HepG2 (cell line): ENCODE data around the gene MRPL10. TPM values are rescaled to one million over a fixed set of nuclear protein-coding genes. Genes with fewer than 3 reads are reported as not detected.

ENCODE experiments used
- ATAC-seq: fragments of 200-7000 bp; cut with Tn5 transposase; 3 replicates; pipeline ENCODE4 v1.9.1; 2020; ENCODE audit warnings: mild to moderate bottlenecking, moderate library complexity
- BruUV-seq: library from RNA; stranded (reverse); fragments of 400-500 nt; replicated peaks from 2 replicates; lab custom pipeline; 2021; lab: Mats Ljungman, UMichigan
- CTCF ChIA-PET: fragments of 300-600 bp; formaldehyde crosslinking; extraction: SDS; loops from one replicate; lab custom pipeline; 2021; ENCODE audit warnings: low total read pairs, inconsistent platforms, low intra/inter-chr PET ratio; lab: Yijun Ruan, JAX
- POLR2A ChIA-PET: fragments of 350-600 bp; sonication (Branson Sonifier 250); formaldehyde crosslinking; loops from one replicate; lab custom pipeline; 2020; ENCODE audit warnings: antibody characterized with exemption, inconsistent platforms; lab: Yijun Ruan, JAX
- DNase-seq: peaks from one replicate; pipeline ENCODE4 v3.0.0-alpha.2; 2015; ENCODE audit warnings: low spot score
- FAIRE-seq: peaks from 3 replicates; lab custom pipeline; 2011; peaks lifted over from hg19 to GRCh38; lab: Jason Lieb, UNC
- H2AFZ ChIP-seq: one replicate; pipeline ENCODE4 v1.6.1; 2011; ENCODE audit warnings: low read length, inconsistent platforms
- H3K27ac ChIP-seq: fragments of 300-600 bp; 3 replicates; pipeline ENCODE4 v1.8.0; 2011; ENCODE audit warnings: mixed run types, mild to moderate bottlenecking, mixed read lengths, low read length, inconsistent platforms; ENCODE audit not compliant: insufficient read depth; ENCODE audit errors: extremely low read length
- H3K27me3 ChIP-seq, 2 experiments: fragments of 200-600 bp in 1 of 2; 2 replicates in 1 of 2; 3 replicates in 1 of 2; pipeline versions ENCODE4 v1.6.0 to v1.8.0; 2011; ENCODE audit warnings: low read length in 2 of 2, mild to moderate bottlenecking in 2 of 2, moderate library complexity in 2 of 2, inconsistent platforms in 1 of 2; ENCODE audit not compliant: insufficient read depth in 2 of 2, control insufficient read depth in 1 of 2
- H3K36me3 ChIP-seq, 2 experiments: fragments of 200-600 bp in 1 of 2; replicated peaks in 1 of 2; 2 replicates in 1 of 2; 3 replicates in 1 of 2; pipeline versions ENCODE4 v1.5.1 to v1.8.0; 2011; ENCODE audit warnings: low read length in 2 of 2, inconsistent platforms in 1 of 2; ENCODE audit not compliant: insufficient read depth in 2 of 2, control insufficient read depth in 1 of 2
- H3K4me1 ChIP-seq: 2 replicates; pipeline ENCODE4 v1.5.1; 2012; ENCODE audit warnings: low read length, inconsistent platforms; ENCODE audit not compliant: insufficient read depth
- H3K4me2 ChIP-seq: 2 replicates; pipeline ENCODE4 v1.6.0; 2011; ENCODE audit warnings: low read depth, low read length, inconsistent platforms
- H3K4me3 ChIP-seq, 3 experiments: fragments of 200-600 bp in 1 of 3; sonication (generic), shearing (Covaris generic) in 1 of 3; replicated peaks in 1 of 3; 2 replicates each; pipeline ENCODE4 v1.5.1; 2011 to 2016; ENCODE audit warnings: low read length in 3 of 3, inconsistent platforms in 2 of 3, low read depth in 2 of 3, mild to moderate bottlenecking in 2 of 3, control low read depth in 1 of 3, mixed read lengths in 1 of 3; ENCODE audit not compliant: insufficient read depth in 1 of 3
- H3K79me2 ChIP-seq: one replicate; pipeline ENCODE4 v1.6.1; 2011; ENCODE audit warnings: low read length, inconsistent platforms; ENCODE audit not compliant: insufficient read depth
- H3K9ac ChIP-seq: 2 replicates; pipeline ENCODE4 v1.6.0; 2011; ENCODE audit warnings: mild to moderate bottlenecking, low read depth, low read length, inconsistent platforms; ENCODE audit not compliant: insufficient read depth
- H3K9me3 ChIP-seq: 2 replicates; pipeline ENCODE4 v1.5.1; 2012; ENCODE audit warnings: mild to moderate bottlenecking, low read length
- H4K20me1 ChIP-seq: 2 replicates; pipeline ENCODE4 v1.6.0; 2011; ENCODE audit warnings: inconsistent platforms, mild to moderate bottlenecking, low read length, moderate library complexity; ENCODE audit not compliant: insufficient read depth
- AGO2 ChIP-seq: fragments of 200-400 bp; formaldehyde crosslinking; optimal IDR thresholded peaks from 2 replicates; pipeline ENCODE3; 2017; ENCODE audit warnings: mild to moderate bottlenecking, low read depth, low read length, moderate library complexity
- CREBL2 ChIP-seq: sonication (generic); formaldehyde crosslinking; IDR thresholded peaks from 2 replicates; pipeline ENCODE4 v1.8.1; 2023; ENCODE audit warnings: missing genetic modification reagents, mild to moderate bottlenecking, borderline replicate concordance
- DR1 ChIP-seq: sonication (generic); formaldehyde crosslinking; IDR thresholded peaks from 2 replicates; pipeline ENCODE4 v1.8.0; 2021; ENCODE audit warnings: mild to moderate bottlenecking, missing genetic modification reagents, inconsistent platforms
- HNRNPUL1 ChIP-seq: fragments of 200-400 bp; formaldehyde crosslinking; IDR thresholded peaks from 2 replicates; pipeline ENCODE4 v1.6.1; 2017; ENCODE audit warnings: low read depth, mild to moderate bottlenecking, low read length, moderate library complexity
- NFE2 ChIP-seq: sonication (generic); formaldehyde crosslinking; IDR thresholded peaks from 2 replicates; pipeline ENCODE4 v1.4.0; 2020; ENCODE audit warnings: missing genetic modification reagents
- NFRKB ChIP-seq: fragments of 450-650 bp; IDR thresholded peaks from 2 replicates; pipeline ENCODE4 v1.6.1; 2017
- STAG1 ChIP-seq: sonication (generic); formaldehyde crosslinking; IDR thresholded peaks from 2 replicates; pipeline ENCODE4 v1.4.0; 2020; ENCODE audit warnings: missing genetic modification reagents
- SUZ12 ChIP-seq: fragments of 150-350 bp; IDR thresholded peaks from 2 replicates; pipeline ENCODE4 v1.6.1; 2014; ENCODE audit warnings: low read depth, low read length
- YY1 ChIP-seq: IDR thresholded peaks from 2 replicates; pipeline ENCODE4 v1.6.1; 2011; ENCODE audit warnings: low read length, low read depth, moderate library complexity, mild to moderate bottlenecking; ENCODE audit not compliant: insufficient read depth, insufficient replicate concordance
- ZC3H4 ChIP-seq: sonication (generic); formaldehyde crosslinking; IDR thresholded peaks from 2 replicates; pipeline ENCODE4 v1.4.0; 2020; ENCODE audit warnings: missing genetic modification reagents, borderline replicate concordance
- ZNF256 ChIP-seq: sonication (generic); formaldehyde crosslinking; conservative IDR thresholded peaks from 2 replicates; pipeline ENCODE4 v1.4.0; 2020; ENCODE audit warnings: missing genetic modification reagents
- ZNF772 ChIP-seq: sonication (generic); formaldehyde crosslinking; IDR thresholded peaks from 2 replicates; pipeline ENCODE4 v1.5.0; 2020; ENCODE audit warnings: mild to moderate bottlenecking, missing genetic modification reagents
- WGBS: methylation state at CpG from one replicate; pipeline ENCODE4 v1.1.6; 2017; ENCODE audit warnings: low lambda C conversion rate; 5-methylcytosine and 5-hydroxymethylcytosine counted together
- in situ Hi-C: cut with HindIII; loops from 2 replicates; pipeline ENCODE4 v1.10.0; 2017; ENCODE audit warnings: low pct_unique_long_range_greater_than_20kb; ENCODE audit not compliant: extremely low pct_ligation_motif_present
- intact Hi-C: fragments of 100-400 bp; cut with micrococcal nuclease; formaldehyde crosslinking; loops from one replicate; pipeline ENCODE4 v1.10.0; 2022; ENCODE audit not compliant: unreplicated experiment
- polyA plus RNA-seq, 8 experiments: library from polyadenylated mRNA; depleted of rRNA in 3 of 8; stranded (reverse) in 7 of 8; unstranded in 1 of 8; fragments of >200 nt; fragmentation: Illumina TruSeq in 4 of 8; extraction: Trizol in 4 of 8; gene quantifications; 2 replicates each; pipeline versions ENCODE4 v1.2.1 to v1.2.3, GENCODE V29; 2011 to 2016; ENCODE audit warnings: low read depth in 4 of 8, missing spikeins in 1 of 8, mixed read lengths in 1 of 8; ENCODE audit not compliant: insufficient read depth in 1 of 8
- total RNA-seq, 5 experiments: library from RNA; depleted of rRNA; stranded (reverse); fragments of >200 nt; fragmentation: Illumina TruSeq; extraction: Trizol; gene quantifications; 2 replicates each; pipeline ENCODE4 v1.2.3, GENCODE V29; 2016; ENCODE audit warnings: low read depth in 1 of 5

The MRPL10 gene
- total and polyA plus RNA-seq, 2 of the 13 experiments (the other 11 are each of a cell fraction or from before 2014, with no cell fraction given) = 56.7 to 149 TPM

- H3K27me3 ChIP-seq = no peaks in the 10 kb centered on the region
- H3K4me2 ChIP-seq = no peak overlapping the region
- H3K79me2 ChIP-seq = no peaks in the 10 kb centered on the region
- H3K9me3 ChIP-seq = no peaks in the 10 kb centered on the region
- H3K4me3 ChIP-seq = no peak overlapping the region
- DNase-seq (no peak), FAIRE-seq (no peak), ATAC-seq (no peak)
- TF ChIP-seq NFE2 (CRISPR knock-in tag) = no peak
- no peak for TF ChIP-seq DR1 (CRISPR knock-in tag)
- no peak for TF ChIP-seq STAG1
- no peak for TF ChIP-seq YY1
- no peak for TF ChIP-seq ZNF256
- TF ChIP-seq AGO2 = peak; percentile 31
- ChIA-PET POLR2A (no interaction called here), CTCF (no interaction called here)
- no TSS peak for BruUV-seq
- H4K20me1 ChIP-seq = no peaks in the 10 kb centered on the region
- H3K9ac ChIP-seq = no peak overlapping the region
- 93% methylated on average over 15 of the region's 22 CpGs for WGBS
- no peak overlapping the region for H2AFZ ChIP-seq
- peaks cover 12% of the 10 kb centered on the region for H3K4me1 ChIP-seq
- no peak overlapping the region for H3K27ac ChIP-seq
- in situ Hi-C loops = no loop called here
- peaks cover 18 to 29% of the 10 kb centered on the region in 2 experiments; a peak in 4 of 5 replicates for H3K36me3 ChIP-seq
- intact Hi-C loops = no loop called here
Measured at GRCh38 chr17:47813512-47814031, 17.8 kb downstream of the MRPL10 start.

GRCh38 chr17:47813077-47813476 is 18.3 kb downstream of the MRPL10 start:
- H4K20me1 ChIP-seq = no peaks in the 10 kb centered on the region
- TF ChIP-seq CREBL2 (no peak), SUZ12 (no peak), ZNF772 (CRISPR knock-in tag) (no peak), HNRNPUL1 (no peak), NFRKB (no peak), ZC3H4 (CRISPR knock-in tag) (no peak)
- no peak overlapping the region for H3K4me2 ChIP-seq
- 97% methylated on average over 14 of the region's 14 CpGs for WGBS
- H3K9ac ChIP-seq = no peak overlapping the region
- ATAC-seq (no peak), DNase-seq (no peak), FAIRE-seq (no peak)
- no peaks in the 10 kb centered on the region for H3K27me3 ChIP-seq
- H3K4me3 ChIP-seq = no peak overlapping the region
- H3K4me1 ChIP-seq = peaks cover 12% of the 10 kb centered on the region
- intact Hi-C loops = no loop called here
- no TSS peak for BruUV-seq
- peaks cover 17 to 24% of the 10 kb centered on the region in 2 experiments; a peak in 4 of 5 replicates for H3K36me3 ChIP-seq
- no peak overlapping the region for H3K27ac ChIP-seq
- no peaks in the 10 kb centered on the region for H3K9me3 ChIP-seq
- CTCF ChIA-PET = no interaction called here
- no peak overlapping the region for H2AFZ ChIP-seq
- H3K79me2 ChIP-seq = no peaks in the 10 kb centered on the region
- in situ Hi-C loops = no loop called here
- POLR2A ChIA-PET = no interaction called here
